Measurements from ENCODE around the gene CACNB1. TPM values are rescaled to one million over a fixed set of nuclear protein-coding genes. Genes with fewer than 3 reads are reported as not detected.

The CACNB1 gene
- total RNA-seq, 1 experiment from 2014 or later = 6.6 TPM

DNA sequence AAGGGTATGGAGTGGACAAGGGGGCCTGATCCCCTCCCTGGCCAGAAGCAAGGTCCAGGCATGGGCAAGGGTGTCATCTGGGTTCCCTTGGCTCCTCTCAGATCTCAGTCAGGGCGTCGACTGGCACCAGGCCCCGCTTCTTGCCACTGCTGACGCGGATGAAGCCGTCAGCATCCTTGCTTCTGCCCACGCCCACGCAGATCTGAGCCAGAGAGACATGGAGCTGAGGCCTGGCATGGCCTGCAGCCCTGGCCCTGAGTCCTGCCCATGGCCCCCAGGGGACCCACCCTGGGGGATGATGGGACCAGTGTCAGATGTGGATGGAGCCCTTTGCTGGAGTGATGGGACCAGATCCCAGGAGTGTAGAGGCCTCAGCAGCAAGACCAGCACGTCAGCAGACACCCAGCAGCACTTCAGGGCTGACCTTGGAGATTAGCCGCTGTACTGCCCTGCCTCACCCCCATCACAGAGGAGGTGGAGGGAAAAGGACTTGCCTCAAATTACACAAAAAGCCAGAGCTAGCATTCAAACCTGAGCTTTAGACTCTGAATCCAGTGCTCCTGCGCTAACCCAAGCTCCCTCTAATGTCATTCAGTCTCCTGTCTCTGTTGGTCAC, 14.8 kb upstream of the CACNB1 start:
- peaks cover 6% of the 10 kb centered on the region for H3K36me3 Mint-ChIP-seq (ENCODE audit: insufficient read depth, unreplicated experiment)
- peak overlapping the region; percentile 44 for H3K4me3 Mint-ChIP-seq (ENCODE audit: unreplicated experiment)
- CTCF ChIA-PET = interaction anchor here (0.5 to 3.2 kb wide), 5 partner anchors 11 to 85 kb away, joined by 3 to 27 read pairs (median 3); no protein-coding TSS in a partner anchor
- no TSS peak for BruUV-seq (replicated peaks)
- peak; percentile 88 for DNase-seq (ENCODE audit: unreplicated experiment)
- H3K4me1 Mint-ChIP-seq (ENCODE audit: insufficient read depth, unreplicated experiment) = peaks cover 49% of the 10 kb centered on the region
- no peaks in the 10 kb centered on the region for H3K9me3 Mint-ChIP-seq (ENCODE audit: unreplicated experiment)
- POLR2A ChIA-PET = interaction anchor here (0.5 to 2.5 kb wide), 10 partner anchors 11 to 1007 kb away, joined by 3 to 18 read pairs (median 5); partner anchors contain the start of genes RPL19 and WIPF2
- TF ChIP-seq, protein P1, sequence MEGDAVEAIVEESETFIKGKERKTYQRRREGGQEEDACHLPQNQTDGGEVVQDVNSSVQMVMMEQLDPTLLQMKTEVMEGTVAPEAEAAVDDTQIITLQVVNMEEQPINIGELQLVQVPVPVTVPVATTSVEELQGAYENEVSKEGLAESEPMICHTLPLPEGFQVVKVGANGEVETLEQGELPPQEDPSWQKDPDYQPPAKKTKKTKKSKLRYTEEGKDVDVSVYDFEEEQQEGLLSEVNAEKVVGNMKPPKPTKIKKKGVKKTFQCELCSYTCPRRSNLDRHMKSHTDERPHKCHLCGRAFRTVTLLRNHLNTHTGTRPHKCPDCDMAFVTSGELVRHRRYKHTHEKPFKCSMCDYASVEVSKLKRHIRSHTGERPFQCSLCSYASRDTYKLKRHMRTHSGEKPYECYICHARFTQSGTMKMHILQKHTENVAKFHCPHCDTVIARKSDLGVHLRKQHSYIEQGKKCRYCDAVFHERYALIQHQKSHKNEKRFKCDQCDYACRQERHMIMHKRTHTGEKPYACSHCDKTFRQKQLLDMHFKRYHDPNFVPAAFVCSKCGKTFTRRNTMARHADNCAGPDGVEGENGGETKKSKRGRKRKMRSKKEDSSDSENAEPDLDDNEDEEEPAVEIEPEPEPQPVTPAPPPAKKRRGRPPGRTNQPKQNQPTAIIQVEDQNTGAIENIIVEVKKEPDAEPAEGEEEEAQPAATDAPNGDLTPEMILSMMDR (IDR thresholded peaks at IDR 0.05; ENCODE audit: unreplicated experiment) = no peak
- intact Hi-C loops (cut with micrococcal nuclease) = no loop called here
- H3K27me3 Mint-ChIP-seq (ENCODE audit: insufficient read depth, unreplicated experiment) = no peaks in the 10 kb centered on the region
- H3K27ac Mint-ChIP-seq (ENCODE audit: low read depth, unreplicated experiment) = peak overlapping the region; percentile 63

- Mint-ChIP-seq H3K36me3 (ENCODE audit: insufficient read depth, unreplicated experiment) (peaks cover 11% of the 10 kb centered on the region), H3K4me1 (ENCODE audit: insufficient read depth, unreplicated experiment) (peaks cover 60% of the 10 kb centered on the region), H3K4me3 (ENCODE audit: unreplicated experiment) (peak overlapping the region; percentile 54), H3K27ac (ENCODE audit: low read depth, unreplicated experiment) (peak overlapping the region; percentile 83), H3K27me3 (ENCODE audit: insufficient read depth, unreplicated experiment) (no peaks in the 10 kb centered on the region), H3K9me3 (ENCODE audit: unreplicated experiment) (no peaks in the 10 kb centered on the region)
- no TSS peak for BruUV-seq (replicated peaks)
- DNase-seq (ENCODE audit: unreplicated experiment) = no peak
- ChIA-PET CTCF (interaction anchor here (0.7 to 13.7 kb wide), 6 partner anchors 10 to 227 kb away, joined by 3 to 485 read pairs (median 3); partner anchors contain the start of genes RPL19 and STAC2), POLR2A (interaction anchor here (0.6 to 5.2 kb wide), 9 partner anchors 8 to 461 kb away, joined by 3 to 75 read pairs (median 16); partner anchors contain the start of genes FBXL20 and RPL19)
- intact Hi-C loops (cut with micrococcal nuclease) = no loop called here
- TF ChIP-seq, protein P1 (IDR thresholded peaks at IDR 0.05; ENCODE audit: unreplicated experiment) = no peak
Observed at GRCh38 chr17:39210093-39210434, 12.6 kb upstream of the CACNB1 start.

GRCh38 chr17:39209317-39210092, 12.0 kb upstream of the CACNB1 start:
- H3K36me3 Mint-ChIP-seq (ENCODE audit: insufficient read depth, unreplicated experiment) = peaks cover 17% of the 10 kb centered on the region
- intact Hi-C loops (cut with micrococcal nuclease) = loop anchor here (5.0 kb wide), 1 partner anchor 193 kb away; the partner anchor contains the start of gene FBXL20
- BruUV-seq (replicated peaks) = no TSS peak
- H3K9me3 Mint-ChIP-seq (ENCODE audit: unreplicated experiment) = no peaks in the 10 kb centered on the region
- H3K4me3 Mint-ChIP-seq (ENCODE audit: unreplicated experiment) = peak overlapping the region; percentile 54
- no peaks in the 10 kb centered on the region for H3K27me3 Mint-ChIP-seq (ENCODE audit: insufficient read depth, unreplicated experiment)
- peak overlapping the region; percentile 83 for H3K27ac Mint-ChIP-seq (ENCODE audit: low read depth, unreplicated experiment)
- CTCF ChIA-PET = interaction anchor here (0.6 to 13.7 kb wide), 8 partner anchors 9 to 227 kb away, joined by 3 to 485 read pairs (median 4); partner anchors contain the start of genes RPL19 and STAC2
- peak; percentile 94 for DNase-seq (ENCODE audit: unreplicated experiment)
- TF ChIP-seq, protein P1 (IDR thresholded peaks at IDR 0.05; ENCODE audit: unreplicated experiment) = no peak
- H3K4me1 Mint-ChIP-seq (ENCODE audit: insufficient read depth, unreplicated experiment) = peaks cover 56% of the 10 kb centered on the region
- POLR2A ChIA-PET = interaction anchor here (0.6 to 5.2 kb wide), 13 partner anchors 8 to 460 kb away, joined by 3 to 75 read pairs (median 14); partner anchors contain the start of genes CDK12, FBXL20, LASP1 and RPL19

GRCh38 chr17:39208893-39209292, 11.4 kb upstream of the CACNB1 start:
- peak overlapping the region; percentile 54 for H3K4me3 Mint-ChIP-seq (ENCODE audit: unreplicated experiment)
- TF ChIP-seq, protein P1 (IDR thresholded peaks at IDR 0.05; ENCODE audit: unreplicated experiment) = no peak
- H3K4me1 Mint-ChIP-seq (ENCODE audit: insufficient read depth, unreplicated experiment) = peaks cover 50% of the 10 kb centered on the region
- no peaks in the 10 kb centered on the region for H3K9me3 Mint-ChIP-seq (ENCODE audit: unreplicated experiment)
- CTCF ChIA-PET = interaction anchor here (0.6 to 13.7 kb wide), 8 partner anchors 9 to 807 kb away, joined by 3 to 485 read pairs (median 3); partner anchors contain the start of genes RPL19 and STAC2
- POLR2A ChIA-PET = interaction anchor here (0.9 to 5.2 kb wide), 12 partner anchors 9 to 339 kb away, joined by 3 to 75 read pairs (median 14); partner anchors contain the start of genes CDK12, FBXL20, LASP1 and RPL19
- intact Hi-C loops (cut with micrococcal nuclease) = loop anchor here (5.0 kb wide), 1 partner anchor 193 kb away; the partner anchor contains the start of gene FBXL20
- H3K36me3 Mint-ChIP-seq (ENCODE audit: insufficient read depth, unreplicated experiment) = peaks cover 23% of the 10 kb centered on the region
- no peaks in the 10 kb centered on the region for H3K27me3 Mint-ChIP-seq (ENCODE audit: insufficient read depth, unreplicated experiment)
- peak overlapping the region; percentile 83 for H3K27ac Mint-ChIP-seq (ENCODE audit: low read depth, unreplicated experiment)
- peak; percentile 64 for DNase-seq (ENCODE audit: unreplicated experiment)
- no TSS peak for BruUV-seq (replicated peaks)

Data from MCF 10A (cell line).